ENCODE results near the gene PRODH2. TPM values are rescaled to one million over a fixed set of nuclear protein-coding genes. Genes with fewer than 3 reads are reported as not detected.

The PRODH2 gene
- total and polyA plus RNA-seq, 2 of the 13 experiments (the other 11 are each of a cell fraction or from before 2014, with no cell fraction given): 86.7 to 118 TPM

DNA sequence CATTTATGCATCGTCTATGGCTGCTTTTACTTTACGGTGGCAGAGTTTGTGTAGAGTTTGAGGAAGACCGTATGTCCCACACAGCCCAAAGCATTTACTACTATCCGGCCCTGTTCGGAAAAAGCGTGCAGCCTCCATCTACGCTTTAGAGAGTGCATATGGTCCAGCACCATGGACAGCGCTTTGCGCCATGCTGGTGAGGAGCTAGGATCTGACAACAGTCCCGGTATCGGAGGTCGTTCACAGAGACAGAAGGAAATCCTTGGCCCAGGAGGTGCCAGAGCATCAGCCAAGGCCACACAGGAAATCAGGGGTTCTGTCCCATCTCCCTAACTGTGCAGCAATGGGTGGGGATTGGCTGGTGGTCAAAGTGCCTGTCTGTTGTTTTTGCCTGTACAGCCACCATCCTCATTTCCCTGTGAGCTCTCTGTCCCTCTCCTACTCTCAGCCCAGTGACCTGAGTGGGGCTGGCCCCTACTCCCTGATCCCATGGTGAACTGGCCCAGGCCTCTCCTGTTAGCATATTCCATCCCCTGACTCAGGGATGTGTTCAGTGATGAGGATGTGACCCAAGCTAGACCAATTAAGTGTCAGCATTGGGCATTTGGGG, 16.2 kb upstream of the PRODH2 start (continued):
- TF ChIP-seq, protein P1, sequence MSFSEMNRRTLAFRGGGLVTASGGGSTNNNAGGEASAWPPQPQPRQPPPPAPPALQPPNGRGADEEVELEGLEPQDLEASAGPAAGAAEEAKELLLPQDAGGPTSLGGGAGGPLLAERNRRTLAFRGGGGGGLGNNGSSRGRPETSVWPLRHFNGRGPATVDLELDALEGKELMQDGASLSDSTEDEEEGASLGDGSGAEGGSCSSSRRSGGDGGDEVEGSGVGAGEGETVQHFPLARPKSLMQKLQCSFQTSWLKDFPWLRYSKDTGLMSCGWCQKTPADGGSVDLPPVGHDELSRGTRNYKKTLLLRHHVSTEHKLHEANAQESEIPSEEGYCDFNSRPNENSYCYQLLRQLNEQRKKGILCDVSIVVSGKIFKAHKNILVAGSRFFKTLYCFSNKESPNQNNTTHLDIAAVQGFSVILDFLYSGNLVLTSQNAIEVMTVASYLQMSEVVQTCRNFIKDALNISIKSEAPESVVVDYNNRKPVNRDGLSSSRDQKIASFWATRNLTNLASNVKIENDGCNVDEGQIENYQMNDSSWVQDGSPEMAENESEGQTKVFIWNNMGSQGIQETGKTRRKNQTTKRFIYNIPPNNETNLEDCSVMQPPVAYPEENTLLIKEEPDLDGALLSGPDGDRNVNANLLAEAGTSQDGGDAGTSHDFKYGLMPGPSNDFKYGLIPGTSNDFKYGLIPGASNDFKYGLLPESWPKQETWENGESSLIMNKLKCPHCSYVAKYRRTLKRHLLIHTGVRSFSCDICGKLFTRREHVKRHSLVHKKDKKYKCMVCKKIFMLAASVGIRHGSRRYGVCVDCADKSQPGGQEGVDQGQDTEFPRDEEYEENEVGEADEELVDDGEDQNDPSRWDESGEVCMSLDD (CRISPR knock-in tag; IDR thresholded peaks at IDR 0.05; ENCODE audit: borderline replicate concordance): peak; percentile 75; the same call in 1 of the 2 replicates
- TF ChIP-seq SMARCC2 (IDR thresholded peaks at IDR 0.05): no peak
- TF ChIP-seq ZNF629 (CRISPR knock-in tag; conservative IDR thresholded peaks at IDR 0.05): no peak
- TF ChIP-seq ZNF777 (CRISPR knock-in tag; IDR thresholded peaks at IDR 0.05): no peak
- TF ChIP-seq SMARCE1 (IDR thresholded peaks at IDR 0.05; ENCODE audit: borderline replicate concordance): no peak
- TF ChIP-seq, protein P2, sequence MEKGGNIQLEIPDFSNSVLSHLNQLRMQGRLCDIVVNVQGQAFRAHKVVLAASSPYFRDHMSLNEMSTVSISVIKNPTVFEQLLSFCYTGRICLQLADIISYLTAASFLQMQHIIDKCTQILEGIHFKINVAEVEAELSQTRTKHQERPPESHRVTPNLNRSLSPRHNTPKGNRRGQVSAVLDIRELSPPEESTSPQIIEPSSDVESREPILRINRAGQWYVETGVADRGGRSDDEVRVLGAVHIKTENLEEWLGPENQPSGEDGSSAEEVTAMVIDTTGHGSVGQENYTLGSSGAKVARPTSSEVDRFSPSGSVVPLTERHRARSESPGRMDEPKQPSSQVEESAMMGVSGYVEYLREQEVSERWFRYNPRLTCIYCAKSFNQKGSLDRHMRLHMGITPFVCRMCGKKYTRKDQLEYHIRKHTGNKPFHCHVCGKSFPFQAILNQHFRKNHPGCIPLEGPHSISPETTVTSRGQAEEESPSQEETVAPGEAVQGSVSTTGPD (CRISPR knock-in tag; IDR thresholded peaks at IDR 0.05): no peak
- TF ChIP-seq ZSCAN31 (CRISPR knock-in tag; IDR thresholded peaks at IDR 0.05; ENCODE audit: low read depth): peak; percentile 36; the same call in 1 of the 2 replicates
- no peak; the same call in 1 of the 2 replicates for TF ChIP-seq ZNF562 (CRISPR knock-in tag; IDR thresholded peaks at IDR 0.05; ENCODE audit: borderline replicate concordance)
- TF ChIP-seq, protein P3, sequence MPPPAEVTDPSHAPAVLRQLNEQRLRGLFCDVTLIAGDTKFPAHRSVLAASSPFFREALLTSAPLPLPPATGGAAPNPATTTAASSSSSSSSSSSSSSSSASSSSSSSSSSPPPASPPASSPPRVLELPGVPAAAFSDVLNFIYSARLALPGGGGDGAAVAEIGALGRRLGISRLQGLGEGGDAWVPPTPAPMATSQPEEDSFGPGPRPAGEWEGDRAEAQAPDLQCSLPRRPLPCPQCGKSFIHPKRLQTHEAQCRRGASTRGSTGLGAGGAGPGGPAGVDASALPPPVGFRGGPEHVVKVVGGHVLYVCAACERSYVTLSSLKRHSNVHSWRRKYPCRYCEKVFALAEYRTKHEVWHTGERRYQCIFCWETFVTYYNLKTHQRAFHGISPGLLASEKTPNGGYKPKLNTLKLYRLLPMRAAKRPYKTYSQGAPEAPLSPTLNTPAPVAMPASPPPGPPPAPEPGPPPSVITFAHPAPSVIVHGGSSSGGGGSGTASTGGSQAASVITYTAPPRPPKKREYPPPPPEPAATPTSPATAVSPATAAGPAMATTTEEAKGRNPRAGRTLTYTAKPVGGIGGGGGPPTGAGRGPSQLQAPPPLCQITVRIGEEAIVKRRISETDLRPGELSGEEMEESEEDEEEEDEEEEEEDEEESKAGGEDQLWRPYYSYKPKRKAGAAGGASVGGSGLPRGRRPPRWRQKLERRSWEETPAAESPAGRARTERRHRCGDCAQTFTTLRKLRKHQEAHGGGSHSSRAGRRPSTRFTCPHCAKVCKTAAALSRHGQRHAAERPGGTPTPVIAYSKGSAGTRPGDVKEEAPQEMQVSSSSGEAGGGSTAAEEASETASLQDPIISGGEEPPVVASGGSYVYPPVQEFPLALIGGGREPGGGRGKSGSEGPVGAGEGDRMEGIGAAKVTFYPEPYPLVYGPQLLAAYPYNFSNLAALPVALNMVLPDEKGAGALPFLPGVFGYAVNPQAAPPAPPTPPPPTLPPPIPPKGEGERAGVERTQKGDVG (CRISPR knock-in tag; IDR thresholded peaks at IDR 0.05; ENCODE audit: borderline replicate concordance): no peak
- peak; percentile 95; the same call in 1 of the 2 replicates for TF ChIP-seq ZNF256 (CRISPR knock-in tag; conservative IDR thresholded peaks at IDR 0.05)
- TF ChIP-seq KLF11 (CRISPR knock-in tag; IDR thresholded peaks at IDR 0.05): peak; percentile 99
- peak; percentile 87; the same call in 1 of the 2 replicates for TF ChIP-seq ZNF841 (CRISPR knock-in tag; IDR thresholded peaks at IDR 0.05; ENCODE audit: borderline replicate concordance)
- TF ChIP-seq ZNF550 (CRISPR knock-in tag; IDR thresholded peaks at IDR 0.05; ENCODE audit: borderline replicate concordance): no peak
- TF ChIP-seq, protein P4, sequence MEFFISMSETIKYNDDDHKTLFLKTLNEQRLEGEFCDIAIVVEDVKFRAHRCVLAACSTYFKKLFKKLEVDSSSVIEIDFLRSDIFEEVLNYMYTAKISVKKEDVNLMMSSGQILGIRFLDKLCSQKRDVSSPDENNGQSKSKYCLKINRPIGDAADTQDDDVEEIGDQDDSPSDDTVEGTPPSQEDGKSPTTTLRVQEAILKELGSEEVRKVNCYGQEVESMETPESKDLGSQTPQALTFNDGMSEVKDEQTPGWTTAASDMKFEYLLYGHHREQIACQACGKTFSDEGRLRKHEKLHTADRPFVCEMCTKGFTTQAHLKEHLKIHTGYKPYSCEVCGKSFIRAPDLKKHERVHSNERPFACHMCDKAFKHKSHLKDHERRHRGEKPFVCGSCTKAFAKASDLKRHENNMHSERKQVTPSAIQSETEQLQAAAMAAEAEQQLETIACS (CRISPR knock-in tag; IDR thresholded peaks at IDR 0.05): no peak
- TF ChIP-seq ZNF160 (CRISPR knock-in tag; IDR thresholded peaks at IDR 0.05): peak; percentile 83; the same call in 1 of the 2 replicates
- TF ChIP-seq SUZ12 (IDR thresholded peaks at IDR 0.05; ENCODE audit: low read depth, low read length): no peak
- TF ChIP-seq, protein P5, sequence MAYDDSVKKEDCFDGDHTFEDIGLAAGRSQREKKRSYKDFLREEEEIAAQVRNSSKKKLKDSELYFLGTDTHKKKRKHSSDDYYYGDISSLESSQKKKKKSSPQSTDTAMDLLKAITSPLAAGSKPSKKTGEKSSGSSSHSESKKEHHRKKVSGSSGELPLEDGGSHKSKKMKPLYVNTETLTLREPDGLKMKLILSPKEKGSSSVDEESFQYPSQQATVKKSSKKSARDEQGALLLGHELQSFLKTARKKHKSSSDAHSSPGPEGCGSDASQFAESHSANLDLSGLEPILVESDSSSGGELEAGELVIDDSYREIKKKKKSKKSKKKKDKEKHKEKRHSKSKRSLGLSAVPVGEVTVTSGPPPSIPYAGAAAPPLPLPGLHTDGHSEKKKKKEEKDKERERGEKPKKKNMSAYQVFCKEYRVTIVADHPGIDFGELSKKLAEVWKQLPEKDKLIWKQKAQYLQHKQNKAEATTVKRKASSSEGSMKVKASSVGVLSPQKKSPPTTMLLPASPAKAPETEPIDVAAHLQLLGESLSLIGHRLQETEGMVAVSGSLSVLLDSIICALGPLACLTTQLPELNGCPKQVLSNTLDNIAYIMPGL (CRISPR knock-in tag; IDR thresholded peaks at IDR 0.05; ENCODE audit: borderline replicate concordance in 1 of 2, low read depth in 1 of 2): 0 out of 4 replicates have a peak, but pooled peaks of 1 of the 2 experiments have one; percentile 68
